GM21825 (cell line): Measurements from ENCODE around the gene FRS2.

Experiments used
- ATAC-seq: cut with Tn5 transposase; IDR thresholded peaks from one replicate; pipeline ENCODE4 v1.9.1; 2021; ENCODE audit warnings: mild to moderate bottlenecking, moderate library complexity; ENCODE audit not compliant: unreplicated experiment

FRS2 gene

GRCh38 chr12:69459477-69459876 is 10.7 kb upstream of the FRS2 start:
- ATAC-seq: no peak

DNA sequence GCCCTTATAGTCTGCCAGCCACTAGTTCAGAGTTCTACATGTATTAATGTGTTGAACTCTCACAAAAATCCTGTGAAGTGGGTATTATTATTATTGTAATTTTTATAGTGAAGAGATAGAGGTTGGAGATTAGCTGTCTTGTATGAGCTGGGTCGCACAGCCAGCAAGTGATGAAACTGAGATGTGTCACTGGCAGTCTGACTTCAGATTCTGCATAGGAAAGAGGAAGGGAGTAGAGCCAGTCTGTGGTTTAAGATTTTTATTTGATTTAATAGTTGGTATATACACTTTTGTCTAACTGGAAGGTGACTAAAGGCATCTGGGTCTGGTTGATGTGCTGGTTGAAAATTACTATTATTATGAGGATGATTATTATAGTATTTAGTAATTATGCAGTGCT is 5.8 kb upstream of the FRS2 start:
- no peak for ATAC-seq

GRCh38 chr12:69466867-69467266 is 3.3 kb upstream of the FRS2 start:
- ATAC-seq: no peak

GRCh38 chr12:69467366-69467765 is 2.8 kb upstream of the FRS2 start:
- no peak for ATAC-seq

- no peak for ATAC-seq
These were observed 1.8 kb upstream of the FRS2 start for GRCh38 chr12:69468237-69469026.

DNA sequence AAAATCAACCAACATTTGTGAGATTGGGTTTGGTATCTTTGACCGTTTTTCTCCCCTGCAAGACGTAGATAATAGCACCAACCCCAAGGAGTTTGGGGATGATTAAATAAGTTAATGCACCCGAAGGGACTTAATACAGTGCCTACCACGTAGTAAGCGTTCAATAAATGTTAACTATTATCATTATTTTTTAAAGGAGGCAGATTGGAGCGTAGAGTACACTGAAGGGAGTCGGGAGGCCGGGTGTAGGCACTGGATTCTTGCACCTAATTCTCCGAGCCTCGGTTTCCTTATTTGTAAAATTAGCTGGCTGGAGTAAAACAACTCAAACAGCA is 367 bp upstream of the FRS2 start:
- ATAC-seq: no peak

- ATAC-seq: no peak
These were observed 865 bp downstream of the FRS2 start for GRCh38 chr12:69471076-69471430.

DNA sequence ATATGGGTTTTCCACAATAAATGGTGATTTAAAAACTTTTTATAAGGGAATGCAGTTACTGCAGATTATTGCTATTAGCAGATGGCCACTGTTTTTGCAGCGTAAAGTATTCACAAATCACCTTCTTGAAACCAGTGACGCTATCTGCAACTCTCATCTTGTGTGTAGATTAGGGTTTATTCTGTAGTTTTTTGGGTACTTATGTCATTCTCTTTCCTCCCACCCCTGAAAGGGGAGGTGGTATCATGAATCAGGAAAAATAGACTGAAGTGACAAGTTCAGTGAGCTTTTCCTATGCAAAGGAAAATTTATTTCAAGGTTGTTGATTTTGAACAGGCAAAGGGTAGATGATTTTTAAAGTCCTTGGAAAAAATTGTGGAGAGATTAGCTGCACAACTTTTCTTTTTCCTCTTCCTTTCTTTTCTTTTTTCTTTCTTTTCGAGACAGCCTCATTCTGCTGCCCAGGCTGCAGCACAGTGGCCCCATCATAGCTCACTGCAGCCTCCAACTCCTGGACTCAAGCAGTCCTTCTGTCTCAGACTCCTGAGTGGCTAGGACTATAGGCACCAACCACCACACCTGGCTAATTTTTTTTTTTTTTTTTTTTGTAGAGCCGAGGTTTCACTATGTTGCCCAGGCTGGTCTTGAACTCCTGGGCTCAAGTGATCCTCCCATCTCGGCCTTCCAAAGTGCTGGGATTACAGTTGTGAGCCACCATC is 1.6 kb downstream of the FRS2 start:
- ATAC-seq: no peak

DNA sequence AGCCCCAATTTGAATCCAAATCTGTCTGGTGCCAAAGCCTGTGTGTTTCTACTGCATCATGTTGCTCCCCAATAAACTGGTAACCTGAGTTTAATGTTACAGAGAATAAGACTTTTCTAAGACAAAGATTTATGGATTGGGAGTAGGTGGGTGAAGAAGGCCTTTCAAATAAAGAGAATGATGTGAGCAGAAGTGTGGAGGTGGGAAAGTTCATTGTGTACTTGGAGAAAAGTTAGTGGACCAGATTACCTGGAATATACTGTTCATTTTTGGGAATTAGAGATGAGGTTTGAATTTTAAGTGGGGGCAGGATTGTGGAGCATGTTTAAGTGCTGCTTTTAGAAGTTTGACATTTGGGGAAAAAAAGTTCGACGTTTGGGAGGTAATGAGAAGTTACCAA is 3.1 kb downstream of the FRS2 start:
- no peak for ATAC-seq

DNA sequence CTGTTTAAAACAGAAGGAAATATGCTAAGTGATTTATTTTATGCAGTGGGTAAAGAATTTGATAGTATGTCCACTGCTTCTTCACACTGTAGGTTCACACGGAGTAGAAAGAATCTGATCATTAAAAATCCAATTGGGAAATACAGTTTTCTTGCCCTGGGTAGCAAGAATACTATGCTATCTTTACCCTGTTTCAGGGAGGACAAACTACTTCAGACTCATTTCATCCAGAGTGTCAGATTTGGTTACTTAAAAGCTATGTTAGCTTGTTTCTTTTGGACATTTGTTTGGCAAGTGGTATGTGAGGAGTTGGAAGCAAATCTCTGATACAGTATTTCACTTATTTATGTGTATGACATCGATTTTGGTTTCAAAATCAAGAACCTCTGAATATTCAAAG is 4.3 kb downstream of the FRS2 start:
- ATAC-seq: no peak

DNA sequence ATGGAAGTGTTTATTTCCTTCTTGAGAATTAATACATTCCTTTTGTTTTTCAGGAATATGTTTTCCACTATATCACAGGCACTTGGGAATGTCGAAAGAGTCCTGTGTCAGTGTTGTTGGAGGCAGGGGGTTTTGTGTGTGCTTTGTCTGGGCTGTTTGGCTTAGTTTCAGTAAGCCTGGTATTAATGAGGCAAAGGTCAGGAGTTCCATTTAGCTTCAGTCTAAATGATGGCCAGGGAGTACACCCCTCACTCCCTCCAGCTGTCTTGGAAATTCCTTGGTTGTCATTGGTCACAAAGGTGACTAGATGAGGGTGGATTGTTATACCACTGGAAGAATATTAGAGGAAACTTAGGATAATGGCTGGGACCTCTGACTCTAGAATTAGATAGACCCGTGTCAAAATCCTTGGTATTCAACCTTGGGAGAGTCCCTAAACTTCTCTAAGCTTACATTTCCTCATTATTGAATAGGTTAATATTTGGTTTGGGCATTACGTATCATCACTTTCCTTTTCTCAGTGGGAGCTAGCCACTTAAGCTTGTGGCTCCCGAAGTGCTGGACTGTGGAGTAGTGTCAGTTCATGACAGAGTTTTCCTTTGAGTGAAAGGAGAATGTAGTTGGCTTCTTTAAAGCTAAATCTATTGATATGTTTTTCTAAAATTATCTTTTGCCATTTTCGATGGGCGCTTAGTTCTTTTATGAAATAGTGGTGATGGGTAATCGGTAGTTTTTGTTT is 5.2 kb downstream of the FRS2 start:
- no peak for ATAC-seq

- no peak for ATAC-seq
These were observed 6.3 kb downstream of the FRS2 start for GRCh38 chr12:69476276-69477017.

DNA sequence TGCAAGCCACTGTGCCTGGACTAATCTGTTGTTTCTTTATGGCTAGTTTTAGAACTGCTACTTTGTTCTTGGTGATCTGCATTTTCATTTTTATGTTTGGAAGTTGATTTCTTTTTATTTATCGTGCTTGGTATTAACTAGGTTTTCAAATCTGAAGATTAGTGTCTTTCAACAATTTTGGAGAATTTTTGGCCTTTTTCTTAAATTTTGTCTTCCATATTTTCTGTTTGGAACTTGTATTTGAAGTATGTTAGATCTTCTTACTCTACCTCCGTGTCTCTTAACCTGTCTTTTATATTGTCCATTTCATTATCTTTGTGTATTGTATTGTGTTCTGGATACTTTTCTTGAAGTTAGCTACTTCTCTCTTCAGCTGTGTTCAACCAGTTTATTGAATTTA is 9.5 kb downstream of the FRS2 start:
- ATAC-seq: no peak

- ATAC-seq: no peak
These were observed 10.5 kb downstream of the FRS2 start for GRCh38 chr12:69480698-69481097.

DNA sequence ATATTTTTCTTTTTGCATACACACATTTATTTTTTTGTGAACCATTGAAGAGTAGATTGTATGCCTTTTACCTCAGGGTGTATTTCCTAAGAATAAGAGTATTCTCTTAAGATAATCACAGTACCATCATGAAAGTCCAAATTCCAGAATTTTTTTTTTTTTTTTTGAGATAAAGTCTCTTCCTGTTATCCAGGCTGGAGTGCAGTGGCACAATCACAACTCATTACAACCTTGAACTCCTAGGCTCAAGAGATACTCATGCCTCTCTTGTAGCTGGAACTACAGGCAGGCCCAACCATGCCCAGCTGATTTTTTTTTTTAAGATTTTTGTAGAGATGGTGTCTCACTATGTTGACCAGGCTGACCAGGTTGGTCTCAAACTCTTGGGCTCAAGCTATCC is 10.9 kb downstream of the FRS2 start:
- no peak for ATAC-seq

GRCh38 chr12:69483700-69484099 is 13.5 kb downstream of the FRS2 start:
- no peak for ATAC-seq

DNA sequence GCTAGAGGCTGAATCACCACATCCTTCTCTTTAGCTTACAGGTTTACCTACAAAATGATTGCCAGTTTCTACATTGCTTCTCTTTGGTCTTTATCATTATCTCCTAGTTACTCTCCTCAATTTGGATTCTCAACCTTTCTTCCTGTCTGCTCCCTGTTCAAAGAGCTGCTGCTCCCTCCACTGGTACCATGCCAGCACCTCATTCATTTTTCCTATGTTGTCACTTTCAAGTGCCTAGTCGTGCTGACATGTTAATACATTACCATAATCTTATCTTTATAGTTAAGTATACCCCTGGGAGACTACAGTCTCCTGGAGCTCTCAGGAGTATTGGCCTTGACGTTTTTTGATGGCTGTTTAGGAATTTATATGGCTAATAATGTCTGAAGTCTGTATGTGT is 14.2 kb downstream of the FRS2 start:
- no peak for ATAC-seq

- ATAC-seq: no peak
These were observed 20.9 kb downstream of the FRS2 start for GRCh38 chr12:69490920-69491643.

DNA sequence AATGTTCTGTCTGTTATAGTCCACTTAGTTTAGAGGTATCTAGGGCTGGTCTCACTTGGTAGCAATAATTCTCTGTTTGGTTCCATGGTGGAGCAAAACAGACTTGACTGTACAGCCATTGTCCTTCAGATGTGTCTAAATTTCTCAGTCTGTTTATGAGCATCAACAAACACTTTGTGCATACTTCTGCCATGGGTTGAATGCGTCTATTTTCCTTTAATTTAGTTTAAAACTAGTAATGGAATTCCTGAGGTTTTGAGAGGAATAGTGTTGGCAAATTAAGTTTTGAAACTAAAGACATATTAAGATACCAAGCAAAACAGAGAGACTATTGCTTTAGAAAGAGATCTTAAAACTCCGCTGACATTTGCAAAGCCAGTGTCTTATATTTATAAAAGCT is 22.6 kb downstream of the FRS2 start:
- ATAC-seq: no peak

DNA sequence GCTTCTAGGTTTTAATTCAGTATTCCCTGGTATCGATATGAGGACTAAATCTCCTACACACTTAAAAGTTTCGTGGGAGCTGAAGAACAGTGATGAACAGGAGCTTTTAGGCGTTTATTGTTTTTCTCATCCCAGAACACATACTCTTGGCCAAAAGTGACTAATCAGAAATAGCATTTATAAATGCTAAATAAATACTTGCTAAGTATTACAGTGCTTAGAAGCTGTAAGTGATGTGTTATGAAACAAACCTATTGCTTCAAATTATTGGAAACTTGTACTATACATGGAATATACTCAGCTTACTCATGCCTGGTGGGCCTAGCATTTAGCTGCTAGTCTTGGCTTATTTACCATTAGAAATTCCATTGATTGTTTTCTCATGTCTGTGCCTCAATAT is 24.9 kb downstream of the FRS2 start:
- no peak for ATAC-seq
